Measurements from ENCODE around the gene DNAI7.

- TF ChIP-seq CTCF (IDR thresholded peaks at IDR 0.05) (no peak), POLR2A (IDR thresholded peaks at IDR 0.05) (no peak), EP300 (IDR thresholded peaks at IDR 0.05) (no peak)
Observed at GRCh38 chr12:25063873-25064628, 130.9 kb downstream of the DNAI7 start.
